Ovary (tissue), 9 donors: ENCODE data around the gene EGFLAM. TPM values are rescaled to one million over a fixed set of nuclear protein-coding genes. Genes with fewer than 3 reads are reported as not detected.
"Not testable (repeated sequence)": the region's sequence is repeated elsewhere in the genome, so short reads cannot be mapped to it uniquely, and the experiment has no call there.

Experiments
- DNase-seq, 5 donors: peaks; one replicate each; pipeline ENCODE4 v3.0.0-alpha.2; 2019 to 2020
- H3K27ac ChIP-seq, 2 donors: fragments of 200-600 bp; one replicate each; pipeline versions ENCODE4 v1.5.1 to v1.8.0; 2019 to 2022
- H3K27me3 ChIP-seq: fragments of 200-600 bp; one replicate; pipeline ENCODE4 v1.8.0; 2022
- H3K36me3 ChIP-seq: fragments of 200-600 bp; sonication (generic); one replicate; pipeline ENCODE4 v1.5.1; 2019
- H3K4me1 ChIP-seq: one replicate; pipeline ENCODE4 v1.8.1; 2013; ENCODE audit warnings: mild to moderate bottlenecking, moderate library complexity; ENCODE audit not compliant: insufficient read depth
- H3K4me3 ChIP-seq: fragments of 200-600 bp; sonication (generic); one replicate; pipeline ENCODE4 v1.5.1; 2017
- H3K9me3 ChIP-seq, 2 donors: fragments of 200-600 bp in 1 of 2; sonication (generic) in 1 of 2; one replicate each; pipeline versions ENCODE4 v1.5.1 to v1.8.1; 2013 to 2019; ENCODE audit warnings: mild to moderate bottlenecking in 1 of 2, moderate library complexity in 1 of 2
- EP300 ChIP-seq: sonication (generic); formaldehyde crosslinking; IDR thresholded peaks from one replicate; pipeline ENCODE4 v1.6.1; 2017; ENCODE audit warnings: antibody characterized with exemption
- POLR2A ChIP-seq: fragments of 450-650 bp; IDR thresholded peaks from one replicate; pipeline ENCODE4 v1.6.1; 2017; ENCODE audit warnings: antibody characterized with exemption, mild to moderate bottlenecking, moderate library complexity
- WGBS, 3 donors: extraction: QIAGEN DNeasy Blood & Tissue Kit in 1 of 3; methylation state at CpG; one replicate each; pipeline versions ENCODE4 v1.1.5 to v1.1.7; 2013 to 2017; 5-methylcytosine and 5-hydroxymethylcytosine counted together
- intact Hi-C, 4 donors: fragments of 100-400 bp; cut with DNase I; formaldehyde crosslinking; loops; one replicate each; pipeline versions ENCODE4 v1.11.0 to v1.15.1; 2022 to 2023
- polyA plus RNA-seq, 2 donors: library from polyadenylated mRNA; stranded (reverse); fragments of 200-250 nt in 1 of 2; fragments of 350-450 nt in 1 of 2; fragmentation: Illumina TruSeq in 1 of 2; extraction: RNeasy Lipid Tissue Mini Kit (QIAGEN cat#74804) in 1 of 2; gene quantifications; one replicate each; pipeline ENCODE4 v1.2.3, GENCODE V29; 2013 to 2014
- total RNA-seq, 7 donors: library from RNA; depleted of rRNA in 2 of 7; stranded (reverse); fragments of >200 nt in 2 of 7; fragmentation: NEBNext Ultra II Directional in 3 of 7; extraction: Animal tissue kit (Norgen Biotek cat#: 25700) in 3 of 7; gene quantifications; one replicate each; pipeline versions ENCODE4 v1.1.0 to v1.2.4, GENCODE V29; 2016 to 2023
- TF ChIP-seq, protein P1 (sequence below), 3 donors: fragments of 450-650 bp in 2 of 3; fragments of 200-600 bp in 1 of 3; IDR thresholded peaks; one replicate each; pipeline versions ENCODE4 v1.5.1 to v1.8.0; 2016 to 2022; ENCODE audit warnings: antibody characterized with exemption in 3 of 3, mild to moderate bottlenecking in 1 of 3
- donor health status: DM: no; HTN: no; CAD: no; lungs with moderate emphysema.
- donor health status: DM: no; HTN: no; CAD: no.
- donor health status: Bipolar disorder and iron deficiency.
- donor health status: DM: yes; HTN: yes; CAD: no.
- donor health status: DM: no; HTN: no; CAD: no.
- donor health status: DM: yes; HTN: yes; CAD: no.

EGFLAM gene
- total and polyA plus RNA-seq, 9 donors: 6.1 to 37.8 (median 17.1) TPM

DNA sequence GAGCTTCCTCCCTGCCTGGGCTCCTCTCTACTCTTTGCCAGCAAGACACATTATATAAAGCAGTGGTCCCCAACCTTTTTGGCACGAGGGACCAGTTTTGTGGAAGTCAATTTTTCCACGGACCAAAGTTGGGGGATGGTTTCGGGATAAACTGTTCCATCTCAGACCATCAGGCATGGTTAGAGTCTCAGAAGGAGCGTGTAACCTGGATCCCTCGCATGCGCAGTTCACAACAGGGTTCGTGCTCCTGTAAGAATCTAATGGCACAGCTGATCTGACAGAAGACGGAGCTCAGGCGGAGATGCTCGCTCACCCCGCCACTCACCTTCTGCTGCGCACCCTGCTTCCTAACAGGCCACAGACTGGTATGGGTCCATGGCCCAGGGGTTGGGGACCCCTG lies 155.3 kb downstream of the EGFLAM start:
- WGBS, 3 donors: 87 to 93% (median 90%) methylated on average over 12 of the region's 12 CpGs
- no peak overlapping the region for H3K4me3 ChIP-seq
- TF ChIP-seq, protein P1, sequence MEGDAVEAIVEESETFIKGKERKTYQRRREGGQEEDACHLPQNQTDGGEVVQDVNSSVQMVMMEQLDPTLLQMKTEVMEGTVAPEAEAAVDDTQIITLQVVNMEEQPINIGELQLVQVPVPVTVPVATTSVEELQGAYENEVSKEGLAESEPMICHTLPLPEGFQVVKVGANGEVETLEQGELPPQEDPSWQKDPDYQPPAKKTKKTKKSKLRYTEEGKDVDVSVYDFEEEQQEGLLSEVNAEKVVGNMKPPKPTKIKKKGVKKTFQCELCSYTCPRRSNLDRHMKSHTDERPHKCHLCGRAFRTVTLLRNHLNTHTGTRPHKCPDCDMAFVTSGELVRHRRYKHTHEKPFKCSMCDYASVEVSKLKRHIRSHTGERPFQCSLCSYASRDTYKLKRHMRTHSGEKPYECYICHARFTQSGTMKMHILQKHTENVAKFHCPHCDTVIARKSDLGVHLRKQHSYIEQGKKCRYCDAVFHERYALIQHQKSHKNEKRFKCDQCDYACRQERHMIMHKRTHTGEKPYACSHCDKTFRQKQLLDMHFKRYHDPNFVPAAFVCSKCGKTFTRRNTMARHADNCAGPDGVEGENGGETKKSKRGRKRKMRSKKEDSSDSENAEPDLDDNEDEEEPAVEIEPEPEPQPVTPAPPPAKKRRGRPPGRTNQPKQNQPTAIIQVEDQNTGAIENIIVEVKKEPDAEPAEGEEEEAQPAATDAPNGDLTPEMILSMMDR (IDR thresholded peaks at IDR 0.05): no peak
- TF ChIP-seq POLR2A (no peak), EP300 (no peak)
- H3K9me3 ChIP-seq: no peaks in the 10 kb centered on the region
- no peaks in the 10 kb centered on the region for H3K4me1 ChIP-seq
- H3K27me3 ChIP-seq: no peaks in the 10 kb centered on the region
- intact Hi-C loops: no loop called here
- H3K36me3 ChIP-seq: no peaks in the 10 kb centered on the region
- no peak overlapping the region for H3K27ac ChIP-seq
- no peak for DNase-seq

DNA sequence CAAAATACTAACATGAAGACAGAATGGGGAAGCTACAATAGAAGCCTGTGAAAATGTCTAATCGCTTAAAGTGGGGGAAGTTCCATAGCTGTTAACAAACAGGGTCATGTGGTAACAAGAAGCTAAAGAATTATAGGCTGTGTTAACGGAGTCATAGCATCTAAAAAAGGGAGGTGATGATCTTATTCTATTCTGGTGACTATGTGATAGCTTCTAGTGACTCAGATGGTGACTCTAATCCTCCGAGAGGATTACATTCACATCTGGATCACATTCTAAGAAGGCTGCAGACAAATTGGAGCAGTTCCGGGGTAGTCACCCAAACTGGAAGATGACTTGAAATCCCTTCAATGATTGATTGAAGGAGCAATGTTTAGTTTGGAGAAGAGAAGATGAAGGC lies 156.0 kb downstream of the EGFLAM start:
- no peak for DNase-seq
- TF ChIP-seq POLR2A (no peak), EP300 (no peak)
- TF ChIP-seq, protein P1 (IDR thresholded peaks at IDR 0.05): no peak
- Histone ChIP-seq H3K27me3 (no peaks in the 10 kb centered on the region), H3K27ac (no peak overlapping the region), H3K9me3 (no peaks in the 10 kb centered on the region), H3K4me1 (no peaks in the 10 kb centered on the region), H3K36me3 (no peaks in the 10 kb centered on the region), H3K4me3 (no peak overlapping the region)
- WGBS, 3 donors: 92 to 96% (median 94%) methylated on average over 4 of the region's 4 CpGs
- intact Hi-C loops: no loop called here

DNA sequence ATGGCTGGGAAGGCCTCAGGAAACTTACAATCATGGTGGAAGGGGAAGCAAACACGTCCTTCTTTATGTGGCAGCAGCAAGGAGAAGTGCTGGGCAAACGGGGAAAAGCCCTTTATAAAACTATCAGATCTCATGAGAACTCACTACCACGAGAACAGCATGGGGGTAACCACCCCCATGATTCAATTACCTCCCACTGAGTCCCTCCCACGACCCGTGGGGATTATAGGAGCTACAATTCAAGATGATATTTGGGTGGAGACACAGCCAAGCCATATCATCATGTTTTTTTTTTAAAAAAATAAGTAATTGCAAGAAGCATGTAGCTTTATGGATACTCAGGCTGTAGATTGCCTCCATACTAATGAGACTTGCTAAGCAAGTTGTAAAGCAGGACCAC lies 157.4 kb downstream of the EGFLAM start:
- H3K27me3 ChIP-seq, H3K27ac ChIP-seq, H3K9me3 ChIP-seq, H3K4me1 ChIP-seq, intact Hi-C loops, H3K36me3 ChIP-seq, H3K4me3 ChIP-seq, DNase-seq: not testable (repeated sequence)
- WGBS, 3 donors: 73 to 77% (median 74%) methylated on average over 5 of the region's 5 CpGs

DNA sequence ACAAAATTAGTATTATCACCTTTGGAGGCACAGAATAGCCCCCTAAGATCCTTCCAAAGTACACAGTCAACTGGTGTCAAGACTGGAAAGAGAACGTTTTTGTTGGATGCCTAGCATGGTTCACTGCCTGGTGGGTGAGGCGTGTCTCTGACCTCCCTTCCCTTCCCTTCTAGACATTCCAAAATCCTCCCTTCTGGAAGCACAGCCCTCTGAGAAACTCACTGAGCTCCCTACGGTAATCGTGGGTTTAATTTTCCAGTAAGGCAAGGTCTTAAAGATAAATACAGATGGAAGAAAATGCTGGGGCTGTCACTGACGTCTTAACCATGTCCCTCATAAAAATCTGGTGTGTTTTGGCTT lies 159.3 kb downstream of the EGFLAM start:
- WGBS, 3 donors: 20 to 35% (median 28%) methylated on average over 5 of the region's 5 CpGs
- Histone ChIP-seq H3K27ac (no peak overlapping the region), H3K36me3 (no peaks in the 10 kb centered on the region), H3K4me1 (no peaks in the 10 kb centered on the region), H3K4me3 (no peak overlapping the region), H3K27me3 (no peaks in the 10 kb centered on the region), H3K9me3 (no peaks in the 10 kb centered on the region)
- TF ChIP-seq EP300 (no peak), POLR2A (no peak)
- TF ChIP-seq, protein P1 (IDR thresholded peaks at IDR 0.05): no peak
- intact Hi-C loops: no loop called here
- no peak for DNase-seq

DNA sequence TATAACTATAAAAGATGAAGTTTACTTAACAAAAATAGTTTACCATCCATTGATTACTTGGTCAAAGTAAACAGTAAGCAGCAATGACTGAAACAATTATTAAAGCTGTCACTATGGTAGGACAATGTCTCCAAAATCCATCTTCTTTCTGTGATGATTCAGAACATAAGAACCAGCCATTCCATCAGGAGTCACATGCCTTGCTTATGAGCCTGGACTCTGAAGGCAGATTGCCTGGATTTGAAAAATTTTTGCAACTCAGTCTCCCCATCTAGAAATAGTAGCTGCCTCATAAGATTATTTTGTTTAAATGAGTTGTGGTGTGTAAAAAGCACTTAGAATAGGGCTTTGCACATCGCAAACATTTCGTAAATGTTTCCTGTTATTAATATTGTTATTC lies 161.9 kb downstream of the EGFLAM start:
- no peak overlapping the region for H3K4me3 ChIP-seq
- TF ChIP-seq EP300 (no peak), POLR2A (no peak)
- TF ChIP-seq, protein P1 (IDR thresholded peaks at IDR 0.05): no peak
- H3K27ac ChIP-seq: no peak overlapping the region
- H3K9me3 ChIP-seq: no peaks in the 10 kb centered on the region
- H3K36me3 ChIP-seq: no peaks in the 10 kb centered on the region
- H3K27me3 ChIP-seq: no peaks in the 10 kb centered on the region
- no peaks in the 10 kb centered on the region for H3K4me1 ChIP-seq
- DNase-seq: no peak
- 92 to 96% (median 96%) methylated on average over 2 of the region's 2 CpGs for WGBS, 3 donors
- intact Hi-C loops: no loop called here
